ENCODE measurements around the gene ALPK1.
"Not testable (repeated sequence)": the region's sequence is repeated elsewhere in the genome, so short reads cannot be mapped to it uniquely, and the experiment has no call there.

ALPK1 gene

GRCh38 chr4:112381996-112382692 lies 85.0 kb downstream of the ALPK1 start:
- DNase-seq, result peak; percentile 65

- no peak for DNase-seq
Observed at GRCh38 chr4:112386071-112386470, 88.9 kb downstream of the ALPK1 start.

GRCh38 chr4:112402098-112402497 lies 104.9 kb downstream of the ALPK1 start:
- DNase-seq, result no peak

- no peak for DNase-seq
Observed at GRCh38 chr4:112403101-112403945, 106.2 kb downstream of the ALPK1 start.

GRCh38 chr4:112410364-112410763 lies 113.2 kb downstream of the ALPK1 start:
- no peak for DNase-seq

- DNase-seq, result no peak
Observed at GRCh38 chr4:112410804-112411203, 113.6 kb downstream of the ALPK1 start.

GRCh38 chr4:112411781-112412550 lies 114.8 kb downstream of the ALPK1 start:
- DNase-seq, result no peak

GRCh38 chr4:112416464-112416863 lies 119.3 kb downstream of the ALPK1 start:
- no peak for DNase-seq

GRCh38 chr4:112418092-112418491 lies 120.9 kb downstream of the ALPK1 start:
- no peak for DNase-seq

GRCh38 chr4:112421911-112422310 lies 124.7 kb downstream of the ALPK1 start:
- no peak for DNase-seq

GRCh38 chr4:112422644-112423043 lies 125.5 kb downstream of the ALPK1 start:
- DNase-seq, result no peak

GRCh38 chr4:112423591-112423990 lies 126.4 kb downstream of the ALPK1 start:
- no peak for DNase-seq

GRCh38 chr4:112425823-112426222 lies 128.7 kb downstream of the ALPK1 start:
- DNase-seq, result no peak

- DNase-seq, result no peak
Observed at GRCh38 chr4:112426416-112426815, 129.2 kb downstream of the ALPK1 start.

GRCh38 chr4:112431158-112431557 lies 134.0 kb downstream of the ALPK1 start:
- DNase-seq, result no peak

- DNase-seq, result no peak
Observed at GRCh38 chr4:112436987-112437386, 139.8 kb downstream of the ALPK1 start.

- not testable (repeated sequence) for DNase-seq
Observed at GRCh38 chr4:112442226-112442625, 145.1 kb downstream of the ALPK1 start.

- no peak for DNase-seq
Observed at GRCh38 chr4:112448306-112449132, 151.3 kb downstream of the ALPK1 start.

GRCh38 chr4:112449708-112450107 lies 152.5 kb downstream of the ALPK1 start:
- no peak for DNase-seq

- DNase-seq, result no peak
Observed at GRCh38 chr4:112451104-112451503, 153.9 kb downstream of the ALPK1 start.

GRCh38 chr4:112451831-112452230 lies 154.7 kb downstream of the ALPK1 start:
- no peak for DNase-seq

- no peak for DNase-seq
Observed at GRCh38 chr4:112453321-112453720, 156.2 kb downstream of the ALPK1 start.

GRCh38 chr4:112472318-112472717 lies 175.1 kb downstream of the ALPK1 start:
- no peak for DNase-seq

Data from NCI-H187 treated with DMSO at 0.1 percent for 48 hours (cell line).